ENCODE measurements around the gene STAB2.

The STAB2 gene

DNA sequence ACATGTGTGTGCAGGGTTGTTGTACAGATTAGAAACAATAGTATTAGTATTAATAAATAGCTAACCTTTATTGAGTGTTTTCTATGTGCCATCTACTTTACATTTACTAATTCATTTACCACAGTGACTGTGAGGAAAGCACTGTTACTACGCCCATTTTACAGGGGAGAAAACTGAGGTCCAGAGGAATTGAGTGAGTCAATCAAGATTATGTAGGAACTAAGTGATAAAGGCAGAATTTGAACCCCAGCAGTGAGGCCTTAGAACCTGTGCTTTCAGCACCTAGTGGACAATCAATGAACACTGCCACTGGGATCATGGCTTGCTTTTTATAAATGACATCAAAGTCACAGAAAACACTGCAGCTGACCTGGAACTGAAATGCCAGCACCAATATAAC is 225.7 kb downstream of the STAB2 start:
- DNase-seq: no peak

DNA sequence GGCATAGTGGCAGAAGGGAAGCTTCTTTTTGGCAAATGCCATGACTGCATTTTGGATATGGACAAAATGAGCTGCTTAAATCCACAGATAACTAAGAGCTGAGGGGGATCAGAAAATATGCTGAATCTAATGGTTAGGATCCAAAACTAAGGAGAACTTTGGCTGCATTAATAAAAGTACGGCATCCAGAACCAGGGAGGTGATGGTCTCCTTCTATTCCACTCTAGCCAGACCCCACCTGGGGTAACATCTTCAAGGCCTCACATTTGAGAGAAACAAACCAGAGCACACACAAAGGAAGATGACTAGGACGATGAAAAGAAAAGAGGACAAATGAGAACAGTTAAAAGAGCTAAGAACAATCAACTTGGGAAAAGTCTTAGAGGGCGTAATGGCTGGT is 226.4 kb downstream of the STAB2 start:
- DNase-seq: no peak

DNA sequence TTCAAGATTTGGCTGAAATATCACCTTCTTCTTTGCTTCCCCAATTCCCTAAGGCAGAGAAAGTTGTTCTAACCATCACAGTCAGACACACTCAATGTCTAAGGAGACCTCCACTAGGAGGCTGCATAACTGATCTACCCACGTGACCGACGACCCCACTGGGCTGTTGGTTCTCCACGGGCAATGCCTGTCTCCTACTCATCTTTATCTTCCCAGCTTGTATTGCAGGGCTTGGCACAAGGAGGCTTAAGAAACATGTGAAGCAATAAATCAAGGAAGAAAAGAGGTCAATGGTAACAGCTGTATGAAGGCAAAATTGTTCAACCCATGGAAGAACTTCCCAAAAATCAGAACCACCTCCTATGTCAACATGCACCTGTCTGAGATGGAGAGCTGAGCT is 226.9 kb downstream of the STAB2 start:
- no peak for DNase-seq

DNA sequence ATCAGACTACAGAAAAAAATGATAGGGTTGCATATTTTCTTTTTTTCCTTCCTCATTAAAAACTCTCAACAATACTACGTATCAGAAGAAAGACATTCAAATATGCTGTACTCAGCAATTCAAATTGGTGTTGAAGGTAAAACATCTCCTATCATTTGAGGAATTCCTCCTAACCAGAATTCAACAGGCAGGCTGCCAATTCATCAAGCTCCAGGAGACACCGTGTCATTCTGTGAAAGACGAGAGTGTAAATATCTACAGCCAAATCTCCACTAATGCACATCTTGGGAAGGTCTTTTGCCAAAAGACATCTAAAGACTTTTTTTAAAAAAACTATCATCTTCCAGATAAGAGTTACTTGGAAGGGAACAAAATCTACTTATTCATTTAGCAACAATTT is 227.4 kb downstream of the STAB2 start:
- peak; percentile 13 for DNase-seq

Measured in NCI-H1105 (cell line).